Gastrocnemius medialis (tissue), 4 donors: ENCODE measurements around the gene RARA.

Source experiments
- POLR2A ChIP-seq, 2 donors: fragments of 450-650 bp; IDR thresholded peaks; one replicate each; pipeline ENCODE4 v1.6.1; 2017; ENCODE audit warnings: antibody characterized with exemption in 2 of 2, mild to moderate bottlenecking in 2 of 2, moderate library complexity in 2 of 2
- TF ChIP-seq, protein P1 (sequence below), 5 experiments: fragments of 450-650 bp in 3 of 5; fragments of 200-600 bp in 2 of 5; sonication (generic) in 2 of 5; IDR thresholded peaks in 4 of 5; conservative IDR thresholded peaks in 1 of 5; 1 replicate in 4 of 5; 2 replicates in 1 of 5; pipeline ENCODE4 v1.5.1; 2016 to 2019; ENCODE audit warnings: antibody characterized with exemption in 5 of 5, mild to moderate bottlenecking in 3 of 5, moderate library complexity in 3 of 5

DNA sequence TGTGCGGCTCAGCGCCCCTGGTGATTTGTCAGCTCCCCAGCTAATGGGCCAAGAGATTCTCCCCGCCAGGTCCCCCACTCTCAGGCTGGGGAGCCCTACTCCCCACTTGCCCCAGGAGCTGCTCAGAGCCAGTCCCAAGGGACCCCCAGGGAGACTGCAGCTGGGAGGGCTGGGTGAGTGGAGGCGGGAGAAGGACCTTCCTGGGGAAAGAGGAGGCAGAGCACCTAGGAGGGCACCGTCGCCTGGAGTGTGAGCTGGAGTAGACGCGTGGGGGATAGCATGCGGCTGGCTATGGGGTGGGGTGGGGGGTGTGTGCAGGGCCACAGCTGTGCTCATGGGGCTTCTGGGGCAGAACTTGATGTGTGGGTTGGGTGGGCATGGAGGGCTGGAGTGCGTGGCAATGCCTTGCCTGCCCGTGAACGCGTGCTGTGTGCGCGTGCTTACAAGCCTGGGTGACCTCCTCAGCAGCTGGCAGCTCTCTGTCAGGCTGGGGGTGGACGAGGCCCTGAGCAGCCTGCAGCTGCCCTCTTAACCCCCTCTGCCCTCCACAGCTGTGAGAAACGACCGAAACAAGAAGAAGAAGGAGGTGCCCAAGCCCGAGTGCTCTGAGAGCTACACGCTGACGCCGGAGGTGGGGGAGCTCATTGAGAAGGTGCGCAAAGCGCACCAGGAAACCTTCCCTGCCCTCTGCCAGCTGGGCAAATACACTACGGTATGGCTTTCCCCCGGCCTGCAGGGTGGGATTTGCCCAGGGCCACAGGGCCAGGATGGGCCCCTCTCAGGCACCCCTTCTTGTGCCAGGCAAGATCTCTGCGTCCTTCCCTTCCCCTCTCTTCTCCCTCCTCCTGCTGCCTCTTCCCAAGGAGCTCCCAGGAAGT, 42.6 kb downstream of the RARA start:
- TF ChIP-seq, protein P1, sequence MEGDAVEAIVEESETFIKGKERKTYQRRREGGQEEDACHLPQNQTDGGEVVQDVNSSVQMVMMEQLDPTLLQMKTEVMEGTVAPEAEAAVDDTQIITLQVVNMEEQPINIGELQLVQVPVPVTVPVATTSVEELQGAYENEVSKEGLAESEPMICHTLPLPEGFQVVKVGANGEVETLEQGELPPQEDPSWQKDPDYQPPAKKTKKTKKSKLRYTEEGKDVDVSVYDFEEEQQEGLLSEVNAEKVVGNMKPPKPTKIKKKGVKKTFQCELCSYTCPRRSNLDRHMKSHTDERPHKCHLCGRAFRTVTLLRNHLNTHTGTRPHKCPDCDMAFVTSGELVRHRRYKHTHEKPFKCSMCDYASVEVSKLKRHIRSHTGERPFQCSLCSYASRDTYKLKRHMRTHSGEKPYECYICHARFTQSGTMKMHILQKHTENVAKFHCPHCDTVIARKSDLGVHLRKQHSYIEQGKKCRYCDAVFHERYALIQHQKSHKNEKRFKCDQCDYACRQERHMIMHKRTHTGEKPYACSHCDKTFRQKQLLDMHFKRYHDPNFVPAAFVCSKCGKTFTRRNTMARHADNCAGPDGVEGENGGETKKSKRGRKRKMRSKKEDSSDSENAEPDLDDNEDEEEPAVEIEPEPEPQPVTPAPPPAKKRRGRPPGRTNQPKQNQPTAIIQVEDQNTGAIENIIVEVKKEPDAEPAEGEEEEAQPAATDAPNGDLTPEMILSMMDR (IDR thresholded peaks at IDR 0.05 in 4 of 5, conservative IDR thresholded peaks at IDR 0.05 in 1 of 5), result no peak
- no peak for TF ChIP-seq POLR2A (IDR thresholded peaks at IDR 0.05)
